ENCODE data around the gene KIRREL3.

GRCh38 chr11:126855536-126855935, 145.0 kb downstream of the KIRREL3 start:
- TF ChIP-seq, protein P1, sequence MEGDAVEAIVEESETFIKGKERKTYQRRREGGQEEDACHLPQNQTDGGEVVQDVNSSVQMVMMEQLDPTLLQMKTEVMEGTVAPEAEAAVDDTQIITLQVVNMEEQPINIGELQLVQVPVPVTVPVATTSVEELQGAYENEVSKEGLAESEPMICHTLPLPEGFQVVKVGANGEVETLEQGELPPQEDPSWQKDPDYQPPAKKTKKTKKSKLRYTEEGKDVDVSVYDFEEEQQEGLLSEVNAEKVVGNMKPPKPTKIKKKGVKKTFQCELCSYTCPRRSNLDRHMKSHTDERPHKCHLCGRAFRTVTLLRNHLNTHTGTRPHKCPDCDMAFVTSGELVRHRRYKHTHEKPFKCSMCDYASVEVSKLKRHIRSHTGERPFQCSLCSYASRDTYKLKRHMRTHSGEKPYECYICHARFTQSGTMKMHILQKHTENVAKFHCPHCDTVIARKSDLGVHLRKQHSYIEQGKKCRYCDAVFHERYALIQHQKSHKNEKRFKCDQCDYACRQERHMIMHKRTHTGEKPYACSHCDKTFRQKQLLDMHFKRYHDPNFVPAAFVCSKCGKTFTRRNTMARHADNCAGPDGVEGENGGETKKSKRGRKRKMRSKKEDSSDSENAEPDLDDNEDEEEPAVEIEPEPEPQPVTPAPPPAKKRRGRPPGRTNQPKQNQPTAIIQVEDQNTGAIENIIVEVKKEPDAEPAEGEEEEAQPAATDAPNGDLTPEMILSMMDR (optimal IDR thresholded peaks at IDR 0.05 in 1 of 3, IDR thresholded peaks at IDR 0.05 in 1 of 3, conservative IDR thresholded peaks at IDR 0.05 in 1 of 3; ENCODE audit: extremely low read depth in 1 of 3, insufficient read depth in 2 of 3, low read length in 3 of 3), result no peak
- no peak for TF ChIP-seq EZH2 (IDR thresholded peaks at IDR 0.05; ENCODE audit: low read length)
